H1 (cell line): ENCODE measurements around the gene GPR17. TPM values are rescaled to one million over a fixed set of nuclear protein-coding genes. Genes with fewer than 3 reads are reported as not detected.

Source experiments
- CTCF ChIA-PET: fragments of 300-600 bp; sonication (Branson Sonifier 250); formaldehyde crosslinking; loops from one replicate; lab custom pipeline; 2021; ENCODE audit not compliant: partially characterized antibody; lab: Charles Lee
- POLR2A ChIA-PET: fragments of 300-600 bp; sonication (Branson Sonifier 250); formaldehyde crosslinking; loops from one replicate; lab custom pipeline; 2021; ENCODE audit warnings: inconsistent platforms; ENCODE audit not compliant: partially characterized antibody; lab: Charles Lee
- DNase-seq, 2 experiments: peaks; one replicate each; pipeline versions ENCODE4 v3.0.0 to v3.0.0-alpha.2; 2010 to 2022; ENCODE audit warnings: low spot score in 2 of 2, low read depth in 1 of 2, mixed read lengths in 1 of 2
- FAIRE-seq: peaks from 2 replicates; lab custom pipeline; 2011; peaks lifted over from hg19 to GRCh38; lab: Jason Lieb, UNC
- H2AFZ ChIP-seq: 2 replicates; pipeline ENCODE4 v1.8.1; 2012; ENCODE audit warnings: low read length, inconsistent platforms
- H2AK5ac ChIP-seq: 2 replicates; pipeline ENCODE4 v1.6.1; 2013; ENCODE audit warnings: low read depth, low read length
- H2BK120ac ChIP-seq: replicated peaks from 2 replicates; pipeline ENCODE3; 2013; ENCODE audit warnings: low read depth, low read length, inconsistent platforms
- H2BK12ac ChIP-seq: 2 replicates; pipeline ENCODE4 v1.6.1; 2013; ENCODE audit warnings: low read depth, low read length
- H2BK15ac ChIP-seq: 2 replicates; pipeline ENCODE4 v1.6.1; 2013; ENCODE audit warnings: low read length
- H2BK20ac ChIP-seq: 2 replicates; pipeline ENCODE4 v1.6.1; 2013; ENCODE audit warnings: low read length
- H2BK5ac ChIP-seq: 2 replicates; pipeline ENCODE4 v1.6.1; 2013; ENCODE audit warnings: low read depth, low read length
- H3K14ac ChIP-seq: 2 replicates; pipeline ENCODE4 v1.6.1; 2013; ENCODE audit warnings: inconsistent platforms; ENCODE audit not compliant: insufficient read length
- H3K18ac ChIP-seq: 2 replicates; pipeline ENCODE4 v1.6.1; 2013; ENCODE audit warnings: low read length; ENCODE audit errors: extremely low read depth
- H3K23ac ChIP-seq: 2 replicates; pipeline ENCODE4 v1.6.1; 2013; ENCODE audit warnings: inconsistent platforms; ENCODE audit not compliant: insufficient read length
- H3K23me2 ChIP-seq: 2 replicates; pipeline ENCODE4 v1.6.1; 2013; ENCODE audit warnings: low read depth, low read length
- H3K27ac ChIP-seq: 2 replicates; pipeline ENCODE4 v1.6.1; 2011; ENCODE audit warnings: low read depth, low read length, inconsistent platforms
- H3K27me3 ChIP-seq, 4 experiments: replicated peaks in 1 of 4; 1 replicate in 1 of 4; 2 replicates in 3 of 4; pipeline versions ENCODE4 v1.6.1 to v1.8.1; 2011 to 2013; ENCODE audit warnings: low read length in 3 of 4, mild to moderate bottlenecking in 3 of 4, inconsistent platforms in 2 of 4, mixed read lengths in 2 of 4, moderate library complexity in 1 of 4; ENCODE audit not compliant: control insufficient read depth in 3 of 4, insufficient read depth in 3 of 4; ENCODE audit errors: extremely low read depth in 1 of 4
- H3K36me3 ChIP-seq, 4 experiments: 2 replicates each; pipeline versions ENCODE4 v1.6.1 to v1.8.1; 2011 to 2013; ENCODE audit warnings: mild to moderate bottlenecking in 4 of 4, low read length in 3 of 4, moderate library complexity in 2 of 4, control low read depth in 1 of 4, inconsistent platforms in 1 of 4; ENCODE audit not compliant: insufficient read depth in 4 of 4, control insufficient read depth in 2 of 4
- H3K4ac ChIP-seq: replicated peaks from 2 replicates; pipeline ENCODE3; 2013; ENCODE audit warnings: low read length, low read depth, mixed read lengths, inconsistent platforms; ENCODE audit not compliant: insufficient read length
- H3K4me1 ChIP-seq, 4 experiments: replicated peaks in 1 of 4; 1 replicate in 1 of 4; 2 replicates in 3 of 4; pipeline versions ENCODE4 v1.6.1 to v1.8.1; 2011 to 2013; ENCODE audit warnings: low read length in 3 of 4, inconsistent platforms in 2 of 4, mixed read lengths in 1 of 4; ENCODE audit not compliant: insufficient read depth in 4 of 4, control insufficient read depth in 3 of 4
- H3K4me2 ChIP-seq, 2 experiments: 2 replicates each; pipeline versions ENCODE4 v1.6.1 to v1.8.1; 2011 to 2013; ENCODE audit warnings: low read depth in 2 of 2, low read length in 2 of 2, control low read depth in 1 of 2, inconsistent platforms in 1 of 2, mild to moderate bottlenecking in 1 of 2; ENCODE audit not compliant: insufficient read depth in 1 of 2
- H3K4me3 ChIP-seq, 4 experiments: fragments of 200-600, 300-600 bp in 1 of 4; sonication (generic), shearing (Covaris generic), sonication (Bioruptor Twin) in 1 of 4; 2 replicates each; pipeline versions ENCODE4 v1.5.1 to v1.8.1; 2011 to 2016; ENCODE audit warnings: low read length in 4 of 4, low read depth in 3 of 4, control low read depth in 2 of 4, inconsistent platforms in 2 of 4, mild to moderate bottlenecking in 2 of 4, mixed read lengths in 1 of 4, moderate library complexity in 1 of 4; ENCODE audit not compliant: insufficient read depth in 2 of 4; ENCODE audit errors: extremely low read depth in 1 of 4
- H3K56ac ChIP-seq: replicated peaks from 2 replicates; pipeline ENCODE3; 2013; ENCODE audit warnings: low read depth, mild to moderate bottlenecking, mixed read lengths, low read length, inconsistent platforms; ENCODE audit not compliant: insufficient read length
- H3K79me1 ChIP-seq: 2 replicates; pipeline ENCODE4 v1.6.1; 2013; ENCODE audit warnings: low read depth, low read length, control low read depth
- H3K79me2 ChIP-seq, 2 experiments: 2 replicates each; pipeline versions ENCODE4 v1.6.1 to v1.8.1; 2012 to 2013; ENCODE audit warnings: low read length in 2 of 2, mild to moderate bottlenecking in 2 of 2, inconsistent platforms in 1 of 2; ENCODE audit not compliant: insufficient read depth in 2 of 2, control insufficient read depth in 1 of 2
- H3K9ac ChIP-seq, 4 experiments: replicated peaks in 1 of 4; 1 replicate in 1 of 4; 2 replicates in 3 of 4; pipeline versions ENCODE4 v1.6.1 to v1.8.1; 2011 to 2013; ENCODE audit warnings: low read depth in 3 of 4, low read length in 3 of 4, control low read depth in 2 of 4, mild to moderate bottlenecking in 2 of 4, moderate library complexity in 2 of 4, inconsistent platforms in 1 of 4; ENCODE audit errors: extremely low read depth in 1 of 4
- H3K9me3 ChIP-seq, 2 experiments: 2 replicates each; pipeline versions ENCODE4 v1.6.1 to v1.8.1; 2012 to 2013; ENCODE audit warnings: mild to moderate bottlenecking in 2 of 2, moderate library complexity in 2 of 2, control low read depth in 1 of 2, inconsistent platforms in 1 of 2, low read depth in 1 of 2, low read length in 1 of 2, mixed read lengths in 1 of 2; ENCODE audit not compliant: insufficient read depth in 2 of 2
- H4K20me1 ChIP-seq, 2 experiments: replicated peaks in 1 of 2; 2 replicates each; pipeline versions ENCODE3 to v1.8.1; 2011 to 2013; ENCODE audit warnings: inconsistent platforms in 2 of 2, low read length in 2 of 2, mild to moderate bottlenecking in 1 of 2; ENCODE audit not compliant: insufficient read depth in 2 of 2, control insufficient read depth in 1 of 2
- H4K5ac ChIP-seq: 2 replicates; pipeline ENCODE4 v1.6.1; 2013; ENCODE audit warnings: low read length, low read depth, mixed read lengths, inconsistent platforms; ENCODE audit not compliant: insufficient read length
- H4K8ac ChIP-seq: 2 replicates; pipeline ENCODE4 v1.8.0; 2013; ENCODE audit warnings: mild to moderate bottlenecking, moderate library complexity, low read length, inconsistent platforms; ENCODE audit not compliant: insufficient read depth; ENCODE audit errors: extremely low read depth
- H4K91ac ChIP-seq: replicated peaks from 2 replicates; pipeline ENCODE3; 2013; ENCODE audit warnings: low read length, mixed read lengths, inconsistent platforms; ENCODE audit not compliant: insufficient read length
- ATF2 ChIP-seq: IDR thresholded peaks from 2 replicates; pipeline ENCODE4 v1.6.1; 2012; ENCODE audit warnings: low read length, inconsistent platforms
- MAFK ChIP-seq: IDR thresholded peaks from 2 replicates; pipeline ENCODE4 v1.6.1; 2012; ENCODE audit warnings: low read depth, mild to moderate bottlenecking, improper control_type of control experiment, low read length
- WGBS, 2 experiments: shearing (Covaris generic) in 1 of 2; methylation state at CpG; one replicate each; pipeline versions ENCODE4 v1.1.6 to v1.1.7; 2013 to 2015; ENCODE audit warnings: low lambda C conversion rate in 2 of 2, mixed read lengths in 2 of 2, inconsistent platforms in 1 of 2, low coverage in 1 of 2, missing lambda C conversion rate in 1 of 2; ENCODE audit not compliant: insufficient replicate concordance in 2 of 2, insufficient coverage in 1 of 2, insufficient read length in 1 of 2; ENCODE audit errors: extremely low coverage in 1 of 2, missing lambda C conversion rate in 1 of 2; 5-methylcytosine and 5-hydroxymethylcytosine counted together
- polyA plus RNA-seq, 7 experiments: library from polyadenylated mRNA; depleted of rRNA in 3 of 7; stranded (reverse) in 5 of 7; unstranded in 2 of 7; fragments of >200 nt in 5 of 7; fragments of 200-250 nt in 2 of 7; gene quantifications; 1 replicate in 5 of 7; 2 replicates in 1 of 7; 4 replicates in 1 of 7; pipeline versions ENCODE4 v1.2.1 to v1.2.3, GENCODE V29; 2011 to 2013; ENCODE audit warnings: missing spikeins in 2 of 7, mixed read lengths in 2 of 7
- total RNA-seq: library from RNA; stranded (reverse); fragmentation: NEBNext Ultra II Directional; extraction: Animal tissue kit (Norgen Biotek cat#: 25700); gene quantifications from 2 replicates; pipeline ENCODE4 v1.2.1, GENCODE V29; 2021

GPR17 gene
- total and polyA plus RNA-seq, 2 of the 8 experiments (the other 6 are each of a cell fraction or from before 2014, with no cell fraction given): 0.03 TPM; not detected in 1

- Histone ChIP-seq H3K79me1 (no peaks in the 10 kb centered on the region), H3K4me1 (peaks cover 0 to 19% (median 7%) of the 10 kb centered on the region in 4 experiments; a peak in 6 of 7 replicates), H4K8ac (peak overlapping the region; percentile 78; the same call in 1 of the 2 replicates), H3K23ac (no peak overlapping the region), H3K4ac (no peak overlapping the region), H2BK5ac (peak overlapping the region; percentile 47), H3K27me3 (no peaks in the 10 kb centered on the region), H4K20me1 (no peaks in the 10 kb centered on the region), H2BK20ac (peak overlapping the region; percentile 40; the same call in 1 of the 2 replicates), H4K5ac (no peak overlapping the region), H3K79me2 (no peaks in the 10 kb centered on the region), H3K9ac (no peak overlapping the region), H3K27ac (no peak overlapping the region), H3K23me2 (no peaks in the 10 kb centered on the region), H3K18ac (peak overlapping the region; percentile 36; the same call in 1 of the 2 replicates), H3K4me3 (no peak overlapping the region), H2BK120ac (no peak overlapping the region), H3K36me3 (no peaks in the 10 kb centered on the region), H2AFZ (no peak overlapping the region), H4K91ac (peak overlapping the region; percentile 91), H3K4me2 (peak overlapping the region; percentile 39 to 54; a peak in 1 of 4 replicates), H3K14ac (no peak overlapping the region), H2AK5ac (peak overlapping the region; percentile 53; the same call in 1 of the 2 replicates), H3K56ac (no peak overlapping the region), H2BK12ac (peak overlapping the region; percentile 98; the same call in 1 of the 2 replicates), H2BK15ac (peak overlapping the region; percentile 98; the same call in 1 of the 2 replicates), H3K9me3 (no peaks in the 10 kb centered on the region)
- FAIRE-seq (no peak), DNase-seq (peak; percentile 41 to 83)
- CTCF ChIA-PET: interaction anchor here (0.6 to 9.8 kb wide), 12 partner anchors 11 to 344 kb away, joined by 3 to 114 read pairs (median 3); partner anchors contain the start of gene ERCC3
- WGBS, 2 experiments: 70% methylated on average over 22 of the region's 23 CpGs; no CpG with 5 or more reads in 1 of the 2 experiments
- POLR2A ChIA-PET: interaction anchor here (1.2 to 3.3 kb wide), 2 partner anchors 53 to 112 kb away, joined by 3 to 10 read pairs; partner anchors contain the start of gene IWS1
- TF ChIP-seq MAFK (no peak), ATF2 (no peak)
Measured at GRCh38 chr2:127638361-127639110, 7.4 kb upstream of the GPR17 start.
